ENCODE data around the gene TPGS1. TPM values are rescaled to one million over a fixed set of nuclear protein-coding genes. Genes with fewer than 3 reads are reported as not detected.

The TPGS1 gene
- total and polyA plus RNA-seq, 2 of the 8 experiments (the other 6 are each of a cell fraction or from before 2014, with no cell fraction given), result 9.1 to 10.6 TPM

DNA sequence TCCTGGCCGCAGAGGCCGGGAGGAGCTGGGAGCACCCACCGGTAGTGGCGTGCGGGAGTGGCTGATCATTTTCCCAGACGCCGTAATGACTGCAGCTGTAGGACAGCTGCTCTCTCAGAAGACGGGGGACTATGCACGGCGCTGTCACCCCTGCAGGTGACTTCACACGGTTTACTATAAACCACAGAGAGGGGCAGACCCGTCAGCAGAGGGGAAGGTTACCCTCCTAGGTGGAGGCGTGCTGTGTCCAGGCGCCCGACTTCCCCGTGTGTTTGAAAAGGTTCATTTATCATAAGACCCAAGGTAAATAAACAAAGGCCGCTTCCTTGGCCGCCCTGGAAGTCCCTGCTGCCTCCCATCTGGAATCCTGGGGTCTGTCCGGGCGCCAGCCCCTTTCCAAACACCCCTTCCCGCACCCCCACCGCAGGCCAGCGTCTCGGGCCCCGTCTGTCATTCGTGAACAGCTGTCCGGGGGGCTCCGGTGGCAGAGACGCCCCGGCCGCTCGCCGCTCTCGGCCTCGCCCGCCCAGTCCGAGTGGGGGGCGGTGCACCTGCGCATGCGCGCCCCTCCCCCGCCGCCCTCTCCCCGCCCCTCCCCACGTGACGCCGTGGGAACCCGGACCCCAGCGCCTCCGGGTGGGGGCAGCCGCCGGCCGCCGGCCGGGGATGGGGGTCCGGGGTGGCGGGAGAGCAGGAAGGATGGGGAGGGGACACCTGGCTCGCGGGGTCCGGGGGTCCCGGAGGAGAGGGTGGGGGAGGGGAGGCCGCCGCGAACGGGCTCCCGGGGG lies 47.4 kb upstream of the TPGS1 start (continued):
- TF ChIP-seq, protein P1, sequence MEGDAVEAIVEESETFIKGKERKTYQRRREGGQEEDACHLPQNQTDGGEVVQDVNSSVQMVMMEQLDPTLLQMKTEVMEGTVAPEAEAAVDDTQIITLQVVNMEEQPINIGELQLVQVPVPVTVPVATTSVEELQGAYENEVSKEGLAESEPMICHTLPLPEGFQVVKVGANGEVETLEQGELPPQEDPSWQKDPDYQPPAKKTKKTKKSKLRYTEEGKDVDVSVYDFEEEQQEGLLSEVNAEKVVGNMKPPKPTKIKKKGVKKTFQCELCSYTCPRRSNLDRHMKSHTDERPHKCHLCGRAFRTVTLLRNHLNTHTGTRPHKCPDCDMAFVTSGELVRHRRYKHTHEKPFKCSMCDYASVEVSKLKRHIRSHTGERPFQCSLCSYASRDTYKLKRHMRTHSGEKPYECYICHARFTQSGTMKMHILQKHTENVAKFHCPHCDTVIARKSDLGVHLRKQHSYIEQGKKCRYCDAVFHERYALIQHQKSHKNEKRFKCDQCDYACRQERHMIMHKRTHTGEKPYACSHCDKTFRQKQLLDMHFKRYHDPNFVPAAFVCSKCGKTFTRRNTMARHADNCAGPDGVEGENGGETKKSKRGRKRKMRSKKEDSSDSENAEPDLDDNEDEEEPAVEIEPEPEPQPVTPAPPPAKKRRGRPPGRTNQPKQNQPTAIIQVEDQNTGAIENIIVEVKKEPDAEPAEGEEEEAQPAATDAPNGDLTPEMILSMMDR (IDR thresholded peaks at IDR 0.05; ENCODE audit: control extremely low read depth in 1 of 3, insufficient read depth in 1 of 3, low read depth in 1 of 3, low read length in 3 of 3), result no peak
- TF ChIP-seq POLR2AphosphoS5 (IDR thresholded peaks at IDR 0.05; ENCODE audit: low read depth, low read length) (no peak), RNF2 (IDR thresholded peaks at IDR 0.05; ENCODE audit: borderline replicate concordance, low read depth, low read length, missing control alignments, poor library complexity, severe bottlenecking) (no peak), PHF8 (conservative IDR thresholded peaks at IDR 0.05; ENCODE audit: low read depth, low read length) (0 out of 2 replicates have a peak, but pooled peaks have one; percentile 32), SP2 (IDR thresholded peaks at IDR 0.05; ENCODE audit: low read length) (no peak), TAF1 (IDR thresholded peaks at IDR 0.05; ENCODE audit: low read depth, low read length) (no peak), KDM5A (IDR thresholded peaks at IDR 0.05; ENCODE audit: low read length) (no peak), GABPA (IDR thresholded peaks at IDR 0.05; ENCODE audit: borderline replicate concordance, insufficient read depth, low read length) (no peak), TBP (IDR thresholded peaks at IDR 0.05; ENCODE audit: low read depth, low read length) (no peak), SP1 (IDR thresholded peaks at IDR 0.05; ENCODE audit: low read depth, low read length) (no peak), CHD1 (IDR thresholded peaks at IDR 0.05; ENCODE audit: low read depth, low read length) (no peak), RXRA (IDR thresholded peaks at IDR 0.05; ENCODE audit: insufficient read depth, low read depth, low read length) (no peak)
